Right atrium auricular region (tissue), 2 donors: Measurements from ENCODE around the gene CCM2. TPM values are rescaled to one million over a fixed set of nuclear protein-coding genes. Genes with fewer than 3 reads are reported as not detected.
"Not testable (repeated sequence)": the region's sequence is repeated elsewhere in the genome, so short reads cannot be mapped to it uniquely, and the experiment has no call there.

ENCODE experiments used
- DNase-seq: peaks from one replicate; pipeline ENCODE4 v3.0.0-alpha.2; 2019; ENCODE audit warnings: low spot score
- H3K27ac ChIP-seq, 2 donors: fragments of 200-600 bp; sonication (generic); 1 replicate in 1 of 2; 2 replicates in 1 of 2; pipeline ENCODE4 v1.5.1; 2016 to 2019
- H3K27me3 ChIP-seq, 2 donors: fragments of 200-600 bp; sonication (generic); one replicate each; pipeline versions ENCODE4 v1.5.1 to v1.6.0; 2017 to 2019
- H3K36me3 ChIP-seq: fragments of 200-600 bp; sonication (generic); one replicate; pipeline ENCODE4 v1.5.1; 2016
- H3K4me1 ChIP-seq, 2 donors: fragments of 200-600 bp; sonication (generic); one replicate each; pipeline versions ENCODE4 v1.5.1 to v1.6.0; 2017 to 2019
- H3K4me3 ChIP-seq, 2 donors: fragments of 200-600 bp; sonication (generic); 1 replicate in 1 of 2; 2 replicates in 1 of 2; pipeline ENCODE4 v1.5.1; 2017 to 2019; ENCODE audit warnings: mild to moderate bottlenecking in 1 of 2, moderate library complexity in 1 of 2
- H3K9me3 ChIP-seq, 2 donors: fragments of 200-600 bp; sonication (generic); one replicate each; pipeline ENCODE4 v1.5.1; 2019
- total RNA-seq, 2 donors: library from RNA; depleted of rRNA; stranded (reverse); fragments of >200 nt; gene quantifications; one replicate each; pipeline ENCODE4 v1.1.0, GENCODE V29; 2016
- TF ChIP-seq, protein P1 (sequence below), 2 donors: fragments of 200-600 bp; sonication (generic); IDR thresholded peaks; one replicate each; pipeline ENCODE4 v1.5.1; 2019; ENCODE audit warnings: antibody characterized with exemption in 2 of 2

CCM2 gene
- total RNA-seq, 2 donors from 2014 or later, result 26.5 to 34.0 TPM

DNA sequence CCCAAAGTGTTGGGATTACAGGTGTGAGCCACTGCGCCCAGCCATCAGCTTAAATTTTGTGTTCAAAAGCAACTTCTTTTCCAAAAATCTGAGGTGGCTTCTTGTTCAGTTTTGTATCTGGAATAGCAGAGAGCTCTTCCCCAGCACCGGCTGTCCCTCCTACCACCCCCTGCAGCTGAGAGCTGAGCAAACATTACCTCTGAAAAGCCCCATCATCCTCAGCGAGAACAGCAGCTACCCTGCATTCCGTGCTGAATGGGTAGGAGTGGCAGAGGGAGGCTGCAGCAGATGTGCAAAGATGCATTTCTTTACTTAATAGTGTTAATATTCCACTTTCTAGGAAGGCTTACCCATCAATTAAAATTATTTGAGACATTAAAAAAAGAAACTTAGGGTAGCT lies 31.8 kb downstream of the CCM2 start:
- Histone ChIP-seq H3K27me3 (no peaks in the 10 kb centered on the region), H3K4me1 (peaks cover 0 to 18% of the 10 kb centered on the region in 2 donors), H3K27ac (no peak overlapping the region), H3K36me3 (peaks cover 2% of the 10 kb centered on the region), H3K9me3 (no peaks in the 10 kb centered on the region), H3K4me3 (no peak overlapping the region)
- TF ChIP-seq, protein P1, sequence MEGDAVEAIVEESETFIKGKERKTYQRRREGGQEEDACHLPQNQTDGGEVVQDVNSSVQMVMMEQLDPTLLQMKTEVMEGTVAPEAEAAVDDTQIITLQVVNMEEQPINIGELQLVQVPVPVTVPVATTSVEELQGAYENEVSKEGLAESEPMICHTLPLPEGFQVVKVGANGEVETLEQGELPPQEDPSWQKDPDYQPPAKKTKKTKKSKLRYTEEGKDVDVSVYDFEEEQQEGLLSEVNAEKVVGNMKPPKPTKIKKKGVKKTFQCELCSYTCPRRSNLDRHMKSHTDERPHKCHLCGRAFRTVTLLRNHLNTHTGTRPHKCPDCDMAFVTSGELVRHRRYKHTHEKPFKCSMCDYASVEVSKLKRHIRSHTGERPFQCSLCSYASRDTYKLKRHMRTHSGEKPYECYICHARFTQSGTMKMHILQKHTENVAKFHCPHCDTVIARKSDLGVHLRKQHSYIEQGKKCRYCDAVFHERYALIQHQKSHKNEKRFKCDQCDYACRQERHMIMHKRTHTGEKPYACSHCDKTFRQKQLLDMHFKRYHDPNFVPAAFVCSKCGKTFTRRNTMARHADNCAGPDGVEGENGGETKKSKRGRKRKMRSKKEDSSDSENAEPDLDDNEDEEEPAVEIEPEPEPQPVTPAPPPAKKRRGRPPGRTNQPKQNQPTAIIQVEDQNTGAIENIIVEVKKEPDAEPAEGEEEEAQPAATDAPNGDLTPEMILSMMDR (IDR thresholded peaks at IDR 0.05), result no peak
- no peak for DNase-seq

DNA sequence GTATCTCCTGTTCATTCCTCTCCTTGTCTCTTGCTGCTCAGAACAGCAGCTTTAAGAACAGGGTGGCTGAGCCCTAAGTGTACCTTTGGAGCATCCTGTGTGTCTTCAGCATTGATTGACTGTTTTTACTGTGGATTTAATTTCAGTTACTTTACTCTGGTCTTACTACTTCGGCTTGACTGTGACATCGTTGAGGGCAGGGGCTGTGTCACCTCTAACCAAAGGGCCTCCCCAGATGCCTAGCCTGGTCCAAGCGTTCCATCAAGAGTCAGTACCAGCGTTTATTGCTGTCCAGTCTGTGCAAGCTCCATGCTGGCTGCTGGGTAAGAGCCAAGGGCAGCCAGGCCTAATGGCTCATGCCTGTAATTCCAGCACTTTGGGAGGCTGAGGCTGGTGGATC lies 32.4 kb downstream of the CCM2 start:
- Histone ChIP-seq H3K27me3 (no peaks in the 10 kb centered on the region), H3K9me3 (no peaks in the 10 kb centered on the region), H3K27ac (no peak overlapping the region), H3K4me1 (peaks cover 0 to 18% of the 10 kb centered on the region in 2 donors), H3K4me3 (no peak overlapping the region), H3K36me3 (no peaks in the 10 kb centered on the region)
- TF ChIP-seq, protein P1 (IDR thresholded peaks at IDR 0.05), result no peak
- DNase-seq, result no peak

DNA sequence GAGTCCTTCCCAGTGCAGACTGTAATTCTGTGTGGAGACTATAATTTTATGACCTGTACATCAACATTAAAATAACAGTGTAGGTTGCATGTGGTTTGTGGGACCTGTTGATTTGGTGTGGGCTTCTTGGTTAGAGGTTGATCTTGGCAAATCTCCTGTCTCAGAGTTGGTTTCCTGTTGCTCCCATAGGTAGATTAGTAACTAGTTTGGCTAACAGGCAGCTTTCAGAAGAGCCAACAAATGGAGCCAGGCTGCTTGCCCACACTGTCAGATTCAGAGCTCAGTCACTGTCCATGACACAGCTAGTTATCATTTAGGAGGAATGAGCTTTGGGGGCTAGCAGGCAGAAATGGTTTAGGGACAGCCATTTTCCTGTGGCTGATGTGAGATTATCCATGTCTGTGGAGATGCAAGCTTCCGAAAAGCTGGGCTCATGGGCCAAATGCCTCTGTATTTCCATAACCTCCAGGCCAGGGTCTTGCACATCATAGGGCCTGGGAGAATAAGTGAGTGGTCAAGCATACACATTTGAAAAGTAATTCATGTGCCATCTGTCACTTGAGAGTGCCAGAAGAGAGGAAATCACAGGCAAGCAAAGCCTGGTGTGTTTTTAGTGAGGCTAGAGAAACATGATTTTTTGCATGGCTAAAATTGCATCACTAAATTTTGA lies 33.4 kb downstream of the CCM2 start:
- H3K4me3 ChIP-seq, result no peak overlapping the region
- DNase-seq, result no peak
- H3K27ac ChIP-seq, result no peak overlapping the region
- H3K36me3 ChIP-seq, result peaks cover 2% of the 10 kb centered on the region
- H3K27me3 ChIP-seq, result no peaks in the 10 kb centered on the region
- H3K4me1 ChIP-seq, result peaks cover 0 to 18% of the 10 kb centered on the region in 2 donors
- no peaks in the 10 kb centered on the region for H3K9me3 ChIP-seq
- TF ChIP-seq, protein P1 (IDR thresholded peaks at IDR 0.05), result no peak

DNA sequence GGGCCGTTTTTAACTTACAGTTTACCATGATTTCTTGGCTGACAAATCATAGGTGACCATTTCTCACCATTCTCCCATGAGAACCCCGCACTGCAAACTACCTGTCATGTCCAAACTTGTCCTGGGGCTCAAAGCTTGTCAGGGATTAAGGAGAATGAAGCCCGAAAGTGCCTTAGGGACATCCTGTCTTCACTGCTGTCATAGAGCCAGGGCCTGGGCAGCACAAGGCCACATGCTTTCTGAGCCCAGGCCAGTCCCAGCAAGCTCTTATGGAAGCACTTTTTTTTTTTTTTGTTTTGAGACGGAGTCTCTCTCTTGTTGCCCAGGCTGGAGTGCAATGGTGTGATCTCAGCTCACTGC lies 33.9 kb downstream of the CCM2 start:
- Histone ChIP-seq H3K27ac (no peak overlapping the region), H3K9me3 (no peaks in the 10 kb centered on the region), H3K4me1 (peaks cover 0 to 18% of the 10 kb centered on the region in 2 donors), H3K27me3 (no peaks in the 10 kb centered on the region), H3K36me3 (peaks cover 7% of the 10 kb centered on the region), H3K4me3 (no peak overlapping the region)
- TF ChIP-seq, protein P1 (IDR thresholded peaks at IDR 0.05), result no peak
- DNase-seq, result no peak

DNA sequence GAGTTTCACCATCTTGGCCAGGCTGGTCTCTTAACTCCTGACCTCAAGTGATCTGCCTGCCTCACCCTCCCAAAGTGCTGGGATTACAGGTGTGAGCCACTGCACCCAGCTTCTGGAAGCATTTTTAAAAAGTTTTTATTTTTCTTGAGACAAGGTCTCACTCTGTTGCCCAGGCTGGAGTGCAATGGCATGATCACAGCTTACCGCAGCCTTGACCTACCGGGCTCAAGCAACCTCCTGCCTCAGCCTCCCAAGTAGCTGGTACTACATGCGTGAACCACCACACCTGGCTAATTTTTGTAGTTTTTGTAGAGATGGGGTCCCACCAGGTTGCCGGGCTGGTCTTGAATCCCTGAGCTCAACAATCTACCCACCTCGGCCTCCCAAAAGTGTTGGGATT lies 34.7 kb downstream of the CCM2 start:
- peaks cover 0 to 18% of the 10 kb centered on the region in 2 donors for H3K4me1 ChIP-seq
- peaks cover 12% of the 10 kb centered on the region for H3K36me3 ChIP-seq
- H3K4me3 ChIP-seq, DNase-seq, H3K27me3 ChIP-seq, H3K9me3 ChIP-seq, H3K27ac ChIP-seq: not testable (repeated sequence)

DNA sequence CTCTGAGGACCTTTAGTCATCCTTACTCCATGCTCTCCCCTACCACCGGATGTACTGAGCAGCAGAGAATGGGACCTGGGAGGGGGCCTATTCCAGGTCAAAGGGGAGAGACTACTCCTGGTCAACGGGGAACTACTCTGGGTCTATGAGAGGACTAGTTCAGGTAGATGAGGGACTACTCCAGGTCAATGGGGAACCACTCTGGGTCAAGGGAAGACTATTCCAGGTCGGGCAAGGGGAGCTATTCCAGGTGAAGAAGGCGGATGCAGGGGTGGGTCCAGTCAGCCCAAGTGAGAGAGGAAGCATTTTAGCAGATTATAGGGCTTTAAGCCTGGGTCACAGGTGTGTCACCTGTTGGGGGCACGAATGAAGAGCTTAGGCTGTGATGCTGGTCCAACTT lies 35.4 kb downstream of the CCM2 start:
- Histone ChIP-seq H3K4me1 (peaks cover 0 to 18% of the 10 kb centered on the region in 2 donors), H3K4me3 (no peak overlapping the region), H3K36me3 (peaks cover 12% of the 10 kb centered on the region), H3K9me3 (no peaks in the 10 kb centered on the region), H3K27me3 (no peaks in the 10 kb centered on the region), H3K27ac (no peak overlapping the region)
- no peak for DNase-seq
- TF ChIP-seq, protein P1 (IDR thresholded peaks at IDR 0.05), result no peak
